NCI-H526 (cell line): ENCODE data around the gene ADAMTS3.
A peak's percentile ranks its signal among the peaks of the same experiment; 100 is the strongest.
"Not testable (repeated sequence)": the region's sequence is repeated elsewhere in the genome, so short reads cannot be mapped to it uniquely, and the experiment has no call there.

ENCODE experiments used
- DNase-seq, 2 experiments: peaks; one replicate each; lab custom pipeline; 2025; lab: John Stamatoyannopoulos, UW

Gene ADAMTS3

GRCh38 chr4:72553540-72554337 lies 15.3 kb downstream of the ADAMTS3 start:
- no peak for DNase-seq

- DNase-seq: no peak
Observed at GRCh38 chr4:72552447-72552846, 16.6 kb downstream of the ADAMTS3 start.

- no peak for DNase-seq
Observed at GRCh38 chr4:72546456-72546855, 22.6 kb downstream of the ADAMTS3 start.

- DNase-seq: not testable (repeated sequence)
Observed at GRCh38 chr4:72540694-72541093, 28.3 kb downstream of the ADAMTS3 start.

GRCh38 chr4:72538006-72538405 lies 31.0 kb downstream of the ADAMTS3 start:
- DNase-seq: no peak

- no peak for DNase-seq
Observed at GRCh38 chr4:72536443-72536842, 32.6 kb downstream of the ADAMTS3 start.

- DNase-seq: no peak
Observed at GRCh38 chr4:72531768-72532290, 37.2 kb downstream of the ADAMTS3 start.

GRCh38 chr4:72531322-72531721 lies 37.7 kb downstream of the ADAMTS3 start:
- no peak for DNase-seq

- no peak for DNase-seq
Observed at GRCh38 chr4:72529148-72529822, 39.7 kb downstream of the ADAMTS3 start.

GRCh38 chr4:72527038-72527646 lies 41.9 kb downstream of the ADAMTS3 start:
- no peak for DNase-seq

GRCh38 chr4:72525938-72526337 lies 43.1 kb downstream of the ADAMTS3 start:
- DNase-seq: no peak

GRCh38 chr4:72522440-72522839 lies 46.6 kb downstream of the ADAMTS3 start:
- DNase-seq: no peak

GRCh38 chr4:72513227-72513626 lies 55.8 kb downstream of the ADAMTS3 start:
- DNase-seq: no peak

GRCh38 chr4:72507860-72508419 lies 61.1 kb downstream of the ADAMTS3 start:
- DNase-seq: peak; percentile 64 to 67

GRCh38 chr4:72507167-72507566 lies 61.9 kb downstream of the ADAMTS3 start:
- peak in 1 of 2 experiments; percentile 11 for DNase-seq

GRCh38 chr4:72505314-72505744 lies 63.7 kb downstream of the ADAMTS3 start:
- peak in 1 of 2 experiments; percentile 58 for DNase-seq

GRCh38 chr4:72500214-72500613 lies 68.8 kb downstream of the ADAMTS3 start:
- peak; percentile 20 to 33 for DNase-seq

- DNase-seq: no peak
Observed at GRCh38 chr4:72496119-72496518, 72.9 kb downstream of the ADAMTS3 start.

- DNase-seq: no peak
Observed at GRCh38 chr4:72494156-72494555, 74.9 kb downstream of the ADAMTS3 start.

- no peak for DNase-seq
Observed at GRCh38 chr4:72489267-72489666, 79.8 kb downstream of the ADAMTS3 start.

GRCh38 chr4:72486991-72487390 lies 82.0 kb downstream of the ADAMTS3 start:
- no peak for DNase-seq

GRCh38 chr4:72484981-72485380 lies 84.0 kb downstream of the ADAMTS3 start:
- no peak for DNase-seq
